HG03469 (cell line): ENCODE results near the gene DNAJC19.
"Not testable (repeated sequence)": the region's sequence is repeated elsewhere in the genome, so short reads cannot be mapped to it uniquely, and the experiment has no call there.

ENCODE experiments used
- ATAC-seq: cut with Tn5 transposase; IDR thresholded peaks from one replicate; pipeline ENCODE4 v1.9.1; 2021; ENCODE audit warnings: mild to moderate bottlenecking, moderate library complexity, moderate number of reproducible peaks; ENCODE audit not compliant: unreplicated experiment

DNAJC19 gene

DNA sequence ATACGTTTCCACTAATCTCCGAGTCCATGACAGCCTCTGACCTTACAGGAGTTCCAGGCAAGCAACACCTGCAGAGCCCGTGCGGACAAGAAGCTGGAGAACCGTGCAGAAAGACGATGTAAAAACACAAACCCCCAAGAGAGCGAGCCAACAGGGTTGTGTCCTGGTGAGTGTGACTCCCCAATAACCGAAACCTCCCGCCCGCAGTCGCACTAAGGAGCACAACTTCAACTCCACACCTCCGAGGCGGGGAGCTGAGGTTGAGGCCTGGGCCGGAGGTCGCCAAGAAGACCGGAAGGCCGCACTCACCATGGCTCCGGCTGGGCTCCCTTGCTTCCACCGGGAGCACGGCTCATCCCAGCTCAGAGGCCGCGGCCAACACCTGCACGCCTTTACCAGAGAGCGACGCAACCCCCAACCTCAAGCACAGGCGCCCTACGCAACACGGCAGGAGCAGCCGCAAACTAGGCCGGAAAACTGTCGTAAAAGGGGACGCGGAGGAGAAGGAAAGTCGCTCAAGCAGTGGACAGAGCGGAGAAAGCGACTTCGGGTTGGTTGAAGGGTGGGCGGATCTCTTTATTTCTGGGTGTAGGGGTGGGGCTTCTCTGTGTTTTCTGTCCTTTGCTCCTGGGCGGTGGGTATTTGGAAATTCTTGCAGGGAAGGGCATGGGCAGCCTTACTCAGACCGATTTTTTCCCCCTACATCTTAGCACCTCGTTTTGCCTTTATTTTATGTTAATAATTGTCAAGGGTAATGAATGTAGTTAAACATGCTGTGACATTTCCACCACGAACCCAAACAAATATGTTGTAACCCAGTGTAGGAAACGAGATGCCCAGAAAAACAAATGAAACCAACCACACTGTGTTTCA lies at the start of gene DNAJC19:
DNAJC19 (minus strand) TSS at position 446 of the 873 bp plus-strand sequence; CDS start at position 312, 134 bp downstream.
- peak; percentile 90 for ATAC-seq

DNA sequence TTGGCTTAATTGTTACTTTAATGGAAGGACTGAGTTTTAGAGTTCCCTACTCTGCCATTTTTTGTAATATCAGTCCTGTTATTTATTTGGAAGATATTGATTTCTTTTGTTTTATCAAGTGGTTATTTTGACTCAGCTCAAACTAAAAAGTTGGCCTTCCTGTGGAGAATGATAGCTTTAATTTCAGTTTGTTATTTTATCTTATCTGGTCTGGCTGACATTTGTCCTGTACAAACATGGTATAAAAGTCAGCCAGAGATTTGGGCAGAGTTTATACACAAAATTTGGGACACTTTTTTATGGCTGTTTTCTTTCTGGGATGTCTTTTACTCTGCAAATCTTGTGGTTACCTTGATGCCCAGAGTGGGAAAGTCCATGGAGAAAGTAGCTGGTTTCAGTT lies 41.4 kb upstream of the DNAJC19 start:
- ATAC-seq: no peak

DNA sequence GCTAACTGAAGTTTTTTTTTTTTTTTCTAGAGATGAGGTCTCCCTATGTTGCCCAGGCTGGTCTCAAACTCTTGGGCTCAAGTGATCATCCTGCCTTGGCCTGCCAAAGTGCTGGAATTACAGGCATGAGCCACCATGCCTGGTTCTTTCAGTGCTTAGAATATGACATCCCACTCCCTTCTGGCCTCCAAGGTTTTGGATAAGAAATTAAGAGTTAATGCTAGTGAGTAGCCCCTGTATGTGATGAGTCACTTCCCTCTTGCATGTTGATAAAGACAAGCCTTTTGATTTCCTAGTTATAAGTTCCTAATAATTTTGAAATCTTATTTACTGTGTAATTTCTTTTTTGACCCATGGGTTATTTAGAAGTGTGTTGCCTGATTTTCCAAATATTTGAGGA lies 35.7 kb upstream of the DNAJC19 start:
- no peak for ATAC-seq

- ATAC-seq: no peak
Observed at GRCh38 chr3:181017690-181018089, 28.2 kb upstream of the DNAJC19 start.

DNA sequence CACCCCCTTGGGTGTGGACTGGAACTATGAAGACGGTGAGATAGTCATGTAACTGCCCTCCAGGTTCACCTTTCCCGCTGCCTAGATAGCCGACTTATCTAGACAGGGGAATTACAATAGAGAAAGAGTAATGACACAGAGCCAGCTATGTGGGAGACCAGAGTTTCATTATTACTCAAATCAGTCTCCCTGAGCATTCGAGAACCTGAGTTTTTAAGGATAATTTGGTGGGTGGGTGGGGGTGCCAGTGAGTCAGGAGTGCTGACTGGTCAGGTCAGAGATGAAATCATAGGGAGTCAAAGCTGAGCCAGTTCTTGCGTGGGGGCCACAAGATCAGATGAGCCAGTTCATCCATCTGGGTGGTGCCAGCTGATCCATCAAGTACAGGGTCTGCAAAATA lies 19.7 kb upstream of the DNAJC19 start:
- ATAC-seq: no peak

DNA sequence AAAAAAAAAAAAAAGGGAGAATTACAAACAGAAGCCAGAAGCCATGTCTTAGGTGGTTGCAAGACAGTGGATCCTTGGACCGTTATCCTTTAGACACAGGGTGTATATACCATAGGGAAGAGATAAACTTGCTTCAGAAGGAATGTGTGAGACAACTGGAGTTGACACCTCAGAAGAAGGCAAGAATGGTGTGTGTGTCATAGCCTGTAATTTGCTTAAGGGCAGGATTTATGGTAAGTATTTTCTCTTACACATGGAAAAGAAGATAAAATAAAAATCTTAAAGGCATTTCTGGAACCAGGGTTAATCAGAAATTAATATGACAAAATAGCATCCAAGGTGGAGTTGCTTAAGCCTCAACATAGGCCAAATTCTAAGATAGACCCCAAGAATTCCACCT lies 19.3 kb upstream of the DNAJC19 start:
- ATAC-seq: no peak

GRCh38 chr3:181007262-181007661 lies 17.7 kb upstream of the DNAJC19 start:
- no peak for ATAC-seq

DNA sequence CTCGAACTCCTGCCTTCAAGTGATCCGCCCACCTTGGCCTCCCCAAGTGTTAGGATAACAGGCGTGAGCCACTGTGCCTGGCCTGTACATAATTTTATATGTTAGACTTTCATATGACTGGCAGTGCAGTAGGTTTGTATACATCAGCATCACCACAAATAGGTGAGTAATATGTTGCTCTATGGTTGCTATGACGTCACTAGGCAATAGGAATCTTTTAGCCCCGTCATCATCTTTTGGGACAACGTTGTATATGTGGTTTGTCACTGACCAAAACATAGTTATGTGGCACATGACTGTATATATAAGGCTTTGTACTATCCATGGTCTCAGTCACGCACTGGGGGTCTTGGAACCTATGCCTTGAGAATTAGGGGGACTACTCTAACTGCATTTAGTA lies 17.0 kb upstream of the DNAJC19 start:
- no peak for ATAC-seq

DNA sequence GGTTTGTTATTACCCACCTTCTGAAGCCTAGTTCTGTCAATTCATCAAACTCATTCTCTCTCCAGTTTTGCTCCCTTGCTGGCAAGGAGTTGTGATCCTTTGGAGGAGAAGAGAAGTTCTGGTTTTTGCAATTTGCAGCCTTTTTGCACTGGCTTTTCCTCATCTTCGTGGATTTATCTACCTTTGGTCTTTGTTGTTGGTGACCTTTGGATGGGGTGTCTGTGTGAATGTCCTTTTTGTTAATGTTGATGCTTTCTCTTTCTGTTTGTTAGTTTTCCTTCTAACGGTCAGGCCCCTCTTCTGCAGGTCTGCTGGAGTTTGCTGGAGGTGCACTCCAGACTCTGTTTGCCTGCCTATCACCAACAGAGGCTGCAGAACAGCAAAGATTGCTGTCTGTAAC lies 13.9 kb upstream of the DNAJC19 start:
- not testable (repeated sequence) for ATAC-seq

GRCh38 chr3:181002331-181002730 lies 12.8 kb upstream of the DNAJC19 start:
- not testable (repeated sequence) for ATAC-seq

- ATAC-seq: no peak
Observed at GRCh38 chr3:180996415-180996932, 6.9 kb upstream of the DNAJC19 start.

- ATAC-seq: no peak
Observed at GRCh38 chr3:180990505-180990904, 969 bp upstream of the DNAJC19 start.

GRCh38 chr3:180987344-180987743 lies 2.2 kb downstream of the DNAJC19 start:
- ATAC-seq: no peak

DNA sequence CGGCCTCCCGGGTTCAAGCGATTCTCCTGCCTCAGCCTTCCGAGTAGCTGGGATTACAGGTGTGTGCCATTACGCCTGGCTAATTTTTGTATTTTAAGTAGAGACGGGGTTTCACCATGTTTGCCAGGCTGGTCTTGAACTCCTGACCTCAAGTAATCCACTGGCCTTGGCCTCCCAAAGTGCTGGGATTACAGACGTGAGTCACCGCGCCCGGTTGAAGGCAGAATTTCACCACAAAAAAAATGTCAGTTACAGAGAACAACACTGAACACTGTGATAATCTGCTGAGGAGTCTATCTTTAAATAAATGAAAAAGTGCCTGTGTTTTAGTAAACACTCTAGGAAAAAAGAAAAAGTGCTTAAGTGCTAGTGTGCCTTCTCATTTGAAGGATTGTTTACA lies 3.2 kb downstream of the DNAJC19 start:
- ATAC-seq: not testable (repeated sequence)

DNA sequence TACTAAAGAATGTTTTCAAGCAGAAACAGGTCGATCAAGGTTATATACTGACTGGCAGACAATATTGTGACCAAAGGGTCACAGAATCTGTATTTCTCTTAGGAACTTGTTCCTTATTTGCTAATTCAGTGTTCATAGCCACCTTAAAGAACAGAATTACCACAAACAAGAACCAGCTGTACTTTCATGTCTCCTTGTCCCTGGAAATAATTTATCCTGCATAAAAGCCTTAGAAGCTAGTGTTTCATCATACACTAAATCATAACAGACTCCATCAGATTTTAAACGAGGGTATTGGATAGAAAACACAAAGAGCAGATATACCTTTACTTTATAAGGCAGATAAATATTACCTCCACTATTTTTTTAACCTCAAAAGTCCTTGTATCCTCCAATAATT lies 6.4 kb downstream of the DNAJC19 start:
- no peak for ATAC-seq

- ATAC-seq: no peak
Observed at GRCh38 chr3:180981912-180982311, 7.6 kb downstream of the DNAJC19 start.

DNA sequence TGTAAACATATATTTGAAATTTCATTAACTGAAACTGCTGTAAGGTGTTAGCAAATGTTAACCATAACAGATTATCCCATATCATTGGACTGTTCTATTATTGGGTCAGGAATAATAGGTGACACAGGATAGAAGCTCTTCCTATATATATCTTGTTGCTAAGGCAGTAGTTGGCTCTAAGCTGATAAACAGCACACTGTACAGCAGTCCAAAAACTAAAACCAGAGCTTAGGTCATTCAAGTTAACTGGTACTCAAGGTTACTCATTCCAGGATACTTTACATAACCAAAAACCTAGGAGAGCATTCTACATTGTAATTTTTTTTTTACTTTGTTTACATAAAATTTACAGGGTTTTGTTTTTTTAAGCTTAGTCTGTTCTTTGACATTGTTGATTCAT lies 8.9 kb downstream of the DNAJC19 start:
- no peak for ATAC-seq

GRCh38 chr3:180979961-180980360 lies 9.6 kb downstream of the DNAJC19 start:
- ATAC-seq: no peak

GRCh38 chr3:180977498-180977897 lies 12.0 kb downstream of the DNAJC19 start:
- ATAC-seq: no peak

GRCh38 chr3:180974286-180974685 lies 15.2 kb downstream of the DNAJC19 start:
- ATAC-seq: no peak

DNA sequence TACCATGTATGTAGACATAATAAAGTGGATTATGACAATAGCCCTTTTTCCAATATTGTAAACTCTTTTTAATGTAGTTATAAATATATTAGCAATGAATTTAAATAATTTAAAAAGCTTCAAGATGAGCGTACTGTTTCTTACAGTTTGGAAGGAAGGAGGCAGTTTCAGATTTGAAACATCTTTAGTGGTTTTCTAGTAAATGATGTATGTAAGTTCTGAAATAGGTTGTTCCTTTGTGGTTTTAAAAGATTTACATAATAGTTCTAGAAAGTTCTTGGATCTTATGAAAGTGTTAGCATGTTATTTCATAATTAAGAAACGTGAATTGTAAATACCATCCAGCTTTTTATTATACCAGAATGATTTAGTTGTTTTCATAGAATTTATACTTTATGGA lies 16.0 kb downstream of the DNAJC19 start:
- ATAC-seq: no peak

- ATAC-seq: no peak
Observed at GRCh38 chr3:180970931-180971330, 18.6 kb downstream of the DNAJC19 start.
